GM21529 (cell line): ENCODE data around the gene LIMS2.
A peak's percentile ranks its signal among the peaks of the same experiment; 100 is the strongest.

ENCODE experiments used
- ATAC-seq: cut with Tn5 transposase; IDR thresholded peaks from one replicate; pipeline ENCODE4 v1.9.1; 2021; ENCODE audit not compliant: unreplicated experiment

LIMS2 gene

GRCh38 chr2:127635380-127636237, 39.7 kb downstream of the LIMS2 start:
- no peak for ATAC-seq

GRCh38 chr2:127634626-127635379, 40.5 kb downstream of the LIMS2 start:
- no peak for ATAC-seq

- ATAC-seq: no peak
Observed at GRCh38 chr2:127634066-127634617, 41.2 kb downstream of the LIMS2 start.

DNA sequence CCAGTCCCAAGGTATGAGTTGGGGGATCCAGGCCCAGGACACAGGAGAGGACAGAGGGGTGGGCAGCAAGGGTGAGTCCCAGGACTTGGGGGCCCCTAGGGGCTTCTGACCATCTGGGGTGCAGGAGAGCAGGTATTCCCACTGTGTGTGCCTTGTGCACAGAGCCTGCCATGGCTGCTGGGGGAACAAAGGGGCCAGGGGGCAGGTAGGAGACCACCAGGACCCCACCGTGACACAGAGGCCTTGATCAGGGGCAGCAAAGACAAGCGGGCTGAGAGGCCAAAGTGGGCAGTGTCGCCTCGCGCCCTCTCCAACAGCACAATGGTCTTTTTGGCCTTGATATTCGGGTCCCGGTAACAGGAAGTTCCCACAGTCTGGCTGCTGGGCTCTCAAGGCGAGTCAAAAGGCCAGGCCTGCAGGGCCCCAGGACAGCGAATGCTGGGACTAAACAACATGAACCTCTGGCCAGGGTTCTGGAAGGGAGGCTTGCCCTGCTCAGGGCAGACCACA, 41.7 kb downstream of the LIMS2 start:
- no peak for ATAC-seq

DNA sequence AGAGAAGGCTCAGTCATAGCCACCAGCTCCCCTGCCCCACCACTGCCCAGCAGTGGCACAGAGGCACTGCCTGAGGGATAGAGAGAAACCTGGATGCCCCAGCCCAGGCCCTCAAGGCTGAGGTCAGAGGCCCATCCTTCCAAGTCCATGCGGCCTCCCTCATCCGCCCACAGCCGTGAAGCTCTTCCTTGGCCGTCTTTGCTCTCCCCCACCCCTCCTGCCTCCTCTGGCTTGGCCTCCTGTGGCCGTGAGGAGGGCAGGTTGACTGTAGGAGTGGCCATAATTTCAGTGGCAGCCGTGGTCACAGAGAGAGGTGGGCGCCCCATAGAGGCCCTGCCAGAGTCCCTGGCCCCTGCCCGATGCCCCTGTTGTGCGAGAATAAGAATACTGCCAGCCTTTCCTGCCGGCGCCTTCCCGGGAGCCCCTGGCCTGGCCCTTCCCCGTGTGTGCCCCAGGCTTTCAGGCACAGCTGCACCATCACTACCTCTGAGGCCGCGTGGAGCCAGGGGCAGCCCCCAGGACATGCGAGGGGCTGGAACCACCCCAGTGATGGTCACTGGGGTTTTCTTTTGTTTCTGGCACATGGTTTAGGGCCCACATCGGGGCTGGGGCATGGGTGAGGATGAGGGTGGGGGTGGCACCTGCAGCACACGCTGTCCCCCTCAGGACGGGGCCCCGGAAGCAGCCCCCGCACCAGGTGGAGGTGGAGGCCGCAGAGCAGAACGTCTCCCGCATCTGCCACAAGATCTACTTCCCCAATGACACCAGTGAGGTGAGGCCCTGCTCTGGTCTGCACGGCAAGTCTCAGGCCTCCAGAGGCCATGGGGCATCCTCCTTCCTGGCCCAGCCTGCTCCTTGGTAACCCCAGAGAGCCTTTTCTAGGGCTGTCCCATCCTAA, 42.5 kb downstream of the LIMS2 start:
- ATAC-seq: peak; percentile 64

DNA sequence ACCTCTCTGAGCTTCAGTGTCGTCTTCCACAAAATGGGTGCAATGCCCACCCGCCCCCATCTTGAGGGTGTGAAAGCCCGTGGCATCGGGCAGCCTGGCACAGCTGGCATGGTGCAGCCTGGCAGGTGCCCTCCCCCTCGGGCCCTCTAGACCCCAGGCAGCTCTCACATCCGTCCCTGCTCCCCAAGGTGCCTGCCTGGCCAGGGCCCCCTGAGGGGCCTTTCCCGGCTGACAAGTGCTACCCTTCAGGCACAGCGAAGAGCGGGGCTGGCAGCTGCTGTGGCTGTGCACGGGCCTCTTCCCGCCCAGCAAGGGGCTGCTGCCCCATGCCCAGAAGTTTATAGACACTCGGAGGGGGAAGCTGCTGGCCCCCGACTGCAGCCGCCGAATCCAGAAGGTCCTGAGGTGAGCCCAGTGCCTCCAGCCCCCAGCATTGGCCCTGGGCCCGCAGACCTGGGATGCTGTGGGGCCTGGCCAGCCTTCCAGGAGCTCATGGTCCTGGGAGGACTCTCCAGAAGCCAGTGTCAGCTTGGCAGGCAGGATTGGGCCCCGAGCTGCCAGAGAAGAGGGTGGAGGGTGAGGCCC, 43.2 kb downstream of the LIMS2 start:
- no peak for ATAC-seq

GRCh38 chr2:127631541-127631996, 43.8 kb downstream of the LIMS2 start:
- no peak for ATAC-seq

DNA sequence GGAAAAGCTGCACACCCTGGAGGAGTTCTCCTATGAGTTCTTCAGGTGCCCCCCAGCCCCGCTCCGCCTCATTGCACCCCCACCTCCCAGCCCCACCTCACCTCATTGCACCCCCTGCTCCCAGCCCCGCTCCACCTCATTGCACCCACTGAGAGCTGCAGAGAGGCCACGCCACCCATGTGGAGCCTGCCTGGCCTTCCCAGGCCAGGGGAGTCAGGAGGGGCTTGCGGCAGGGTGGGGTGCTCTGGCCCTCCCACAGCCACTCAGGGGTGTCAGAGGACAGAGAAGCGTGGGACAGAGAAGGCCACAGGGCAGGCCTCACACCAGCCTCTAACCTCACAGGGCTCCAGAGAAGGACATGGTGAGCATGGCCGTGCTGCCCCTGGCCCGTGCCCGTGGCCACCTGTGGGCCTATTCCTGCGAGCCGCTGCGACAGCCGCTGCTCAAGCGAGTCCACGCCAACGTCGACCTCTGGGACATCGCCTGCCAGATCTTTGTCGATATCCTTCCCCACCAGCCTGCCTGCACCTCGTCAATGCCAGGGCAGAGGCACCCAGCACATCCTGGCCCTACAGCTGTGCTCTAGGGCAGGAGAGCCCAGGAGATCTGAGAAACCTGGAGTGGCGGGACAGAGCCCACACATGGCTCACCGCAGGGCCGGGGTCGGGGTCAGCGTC, 44.3 kb downstream of the LIMS2 start:
- no peak for ATAC-seq

GRCh38 chr2:127630096-127630863, 45.0 kb downstream of the LIMS2 start:
- ATAC-seq: no peak

- no peak for ATAC-seq
Observed at GRCh38 chr2:127629637-127630036, 45.7 kb downstream of the LIMS2 start.

DNA sequence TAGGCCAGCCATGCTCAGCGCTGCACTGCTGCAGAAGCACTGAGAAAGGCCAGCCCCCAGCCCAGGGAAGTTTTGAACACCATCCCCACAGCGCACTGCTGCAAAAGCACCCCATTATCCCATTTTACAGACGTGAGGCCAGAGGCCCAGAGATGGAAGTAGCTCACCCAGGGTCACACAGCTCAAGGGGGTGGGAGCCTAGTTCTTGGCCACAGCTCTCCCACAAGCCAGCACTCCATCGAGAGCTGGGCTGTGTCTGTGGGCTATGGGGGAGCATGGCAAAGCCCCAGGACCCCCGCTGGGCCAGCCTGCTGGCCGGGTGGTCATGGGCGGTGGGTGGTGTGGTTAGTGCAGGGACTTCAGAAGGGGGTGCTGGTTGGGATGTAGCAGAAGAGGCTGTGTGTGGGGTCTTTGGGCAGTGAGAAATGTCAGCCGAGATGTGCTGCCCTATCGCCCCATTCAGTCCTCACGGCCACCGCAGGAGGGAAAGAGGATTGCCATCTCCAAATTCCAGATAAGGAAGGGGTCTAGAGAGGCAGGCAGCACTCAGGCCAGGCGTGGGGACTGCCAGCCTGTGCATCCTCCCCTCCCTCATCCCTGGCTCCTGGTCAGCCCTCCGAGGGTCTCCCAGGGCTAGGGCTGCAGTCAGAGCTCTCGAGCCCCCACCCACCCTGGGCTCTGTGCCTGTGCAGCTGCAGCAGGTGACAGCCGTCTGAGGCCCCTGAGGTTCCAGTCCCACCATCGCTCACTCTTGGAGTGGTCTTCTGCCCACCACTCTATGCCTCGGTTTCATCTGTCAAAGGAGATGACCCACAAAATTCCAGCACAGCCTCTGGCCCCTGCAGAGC, 46.3 kb downstream of the LIMS2 start:
- no peak for ATAC-seq

- ATAC-seq: no peak
Observed at GRCh38 chr2:127627740-127628571, 47.4 kb downstream of the LIMS2 start.

- no peak for ATAC-seq
Observed at GRCh38 chr2:127626917-127627739, 48.2 kb downstream of the LIMS2 start.

GRCh38 chr2:127626175-127626574, 49.2 kb downstream of the LIMS2 start:
- ATAC-seq: no peak

- ATAC-seq: no peak
Observed at GRCh38 chr2:127625572-127625951, 49.8 kb downstream of the LIMS2 start.
